Cardiac septum (tissue), 1 donor: Measurements from ENCODE around the gene SVOPL. TPM values are rescaled to one million over a fixed set of nuclear protein-coding genes. Genes with fewer than 3 reads are reported as not detected.

Experiments
- DNase-seq: peaks from one replicate; pipeline ENCODE4 v3.0.0-alpha.2; 2020; ENCODE audit warnings: low spot score
- intact Hi-C: fragments of 100-400 bp; cut with DNase I; formaldehyde crosslinking; loops from one replicate; pipeline ENCODE4 v1.14.0; 2022
- total RNA-seq: library from RNA; stranded (reverse); fragmentation: NEBNext Ultra II Directional; extraction: Animal tissue kit (Norgen Biotek cat#: 25700); gene quantifications from one replicate; pipeline ENCODE4 v1.2.1, GENCODE V29; 2021
- donor health status: DM: no; HTN: no; CAD: no.

SVOPL gene
- total RNA-seq, 1 donor from 2014 or later: not detected

DNA sequence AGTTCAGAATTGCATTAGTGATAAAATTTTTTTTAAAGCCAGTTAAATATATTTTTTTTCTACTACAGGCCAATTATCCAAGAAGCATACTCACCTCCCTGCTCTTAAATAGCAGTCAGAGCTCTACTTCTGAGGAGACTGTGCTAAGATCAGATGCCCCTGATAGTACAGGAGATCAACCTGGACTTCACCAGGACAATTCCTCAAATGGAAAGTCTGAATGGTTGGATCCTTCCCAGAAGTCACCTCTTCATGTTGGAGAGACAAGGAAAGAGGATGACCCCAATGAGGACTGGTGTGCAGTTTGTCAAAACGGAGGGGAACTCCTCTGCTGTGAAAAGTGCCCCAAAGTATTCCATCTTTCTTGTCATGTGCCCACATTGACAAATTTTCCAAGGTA is 122.0 kb downstream of the SVOPL start:
- intact Hi-C loops: no loop called here
- DNase-seq: no peak

GRCh38 chr7:138575897-138576428 is 125.2 kb downstream of the SVOPL start:
- DNase-seq: no peak
- intact Hi-C loops: no loop called here

GRCh38 chr7:138573741-138574140 is 127.4 kb downstream of the SVOPL start:
- intact Hi-C loops: no loop called here
- DNase-seq: no peak

GRCh38 chr7:138570715-138571114 is 130.4 kb downstream of the SVOPL start:
- intact Hi-C loops: no loop called here
- DNase-seq: no peak

- intact Hi-C loops: no loop called here
- no peak for DNase-seq
Measured at GRCh38 chr7:138569418-138569817, 131.7 kb downstream of the SVOPL start.

DNA sequence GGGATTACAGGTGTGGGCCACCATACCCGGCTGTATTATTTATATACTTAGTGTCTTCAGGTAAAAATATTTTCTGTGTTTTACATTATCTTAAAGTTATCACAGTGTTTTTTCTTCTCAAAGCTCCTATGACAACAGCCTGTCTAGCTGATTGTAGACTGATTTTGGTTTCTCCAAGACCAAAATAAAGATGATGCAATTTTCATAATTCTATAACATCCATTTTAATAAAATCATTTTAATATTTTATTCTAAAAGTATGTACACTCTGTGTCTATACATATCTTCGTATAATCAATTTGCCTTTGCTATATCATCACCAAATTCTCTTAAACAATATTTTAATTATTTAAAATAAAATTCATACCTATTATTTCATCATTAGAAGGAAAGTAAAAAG is 132.5 kb downstream of the SVOPL start:
- intact Hi-C loops: no loop called here
- DNase-seq: no peak

DNA sequence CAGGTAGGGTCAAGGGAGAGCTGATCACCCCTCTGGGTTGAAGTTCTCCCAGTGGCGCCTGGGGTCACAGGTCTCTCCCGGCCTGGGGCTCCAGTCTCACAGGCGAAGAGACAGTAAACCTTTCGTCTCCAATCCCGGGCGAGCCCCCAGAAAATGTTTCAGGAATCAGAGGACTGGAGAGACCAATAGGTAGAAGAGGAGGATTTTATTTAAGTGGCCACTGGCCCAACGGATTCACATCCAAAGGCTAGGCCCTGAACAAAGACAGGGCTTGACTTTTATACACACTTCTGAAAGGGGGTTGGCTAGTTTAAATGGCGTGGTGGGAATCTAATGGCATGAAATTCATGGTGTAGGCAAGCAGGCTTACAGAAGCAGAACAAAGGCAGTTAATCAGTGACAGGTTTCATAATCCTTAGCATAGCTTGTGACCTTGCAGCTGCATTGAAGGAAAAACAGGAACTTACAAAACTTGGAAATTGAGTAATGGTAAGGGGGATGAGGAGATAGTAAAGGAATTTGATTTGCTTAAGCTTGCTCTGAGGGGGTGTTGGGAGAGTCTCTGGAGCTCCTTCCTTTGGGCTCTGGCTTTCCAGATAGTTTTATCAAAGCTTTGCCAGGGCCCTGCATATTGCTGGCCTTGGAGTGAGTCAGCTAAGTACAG is 135.6 kb downstream of the SVOPL start:
- DNase-seq: no peak
- intact Hi-C loops: no loop called here

GRCh38 chr7:138565071-138565450 is 136.1 kb downstream of the SVOPL start:
- no peak for DNase-seq
- intact Hi-C loops: no loop called here

- no peak for DNase-seq
- intact Hi-C loops: no loop called here
Measured at GRCh38 chr7:138564365-138564764, 136.8 kb downstream of the SVOPL start.

- DNase-seq: no peak
- intact Hi-C loops: no loop called here
Measured at GRCh38 chr7:138563808-138564207, 137.4 kb downstream of the SVOPL start.

DNA sequence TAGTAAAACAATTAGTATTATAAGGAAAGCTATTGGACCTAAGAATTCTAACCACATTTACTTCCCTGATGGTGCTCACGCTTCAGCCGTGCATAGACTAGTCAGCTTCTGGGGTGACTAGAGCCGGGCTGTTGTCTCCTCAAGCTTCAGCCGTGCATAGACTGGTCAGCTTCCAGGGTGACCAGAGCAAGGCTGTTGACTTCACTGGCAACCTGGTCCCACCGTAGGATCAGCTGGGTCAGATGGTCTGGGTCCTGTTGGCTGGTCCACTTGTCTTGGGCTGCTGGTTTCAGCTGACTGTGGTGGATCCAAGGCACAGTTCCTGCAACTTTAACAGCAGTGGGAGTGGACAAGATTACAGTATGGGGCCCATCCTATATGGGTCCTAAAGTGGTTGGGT is 141.7 kb downstream of the SVOPL start:
- intact Hi-C loops: no loop called here
- no peak for DNase-seq

- no peak for DNase-seq
- intact Hi-C loops: no loop called here
Measured at GRCh38 chr7:138556771-138557484, 144.2 kb downstream of the SVOPL start.

- intact Hi-C loops: no loop called here
- DNase-seq: no peak
Measured at GRCh38 chr7:138555684-138556083, 145.5 kb downstream of the SVOPL start.

DNA sequence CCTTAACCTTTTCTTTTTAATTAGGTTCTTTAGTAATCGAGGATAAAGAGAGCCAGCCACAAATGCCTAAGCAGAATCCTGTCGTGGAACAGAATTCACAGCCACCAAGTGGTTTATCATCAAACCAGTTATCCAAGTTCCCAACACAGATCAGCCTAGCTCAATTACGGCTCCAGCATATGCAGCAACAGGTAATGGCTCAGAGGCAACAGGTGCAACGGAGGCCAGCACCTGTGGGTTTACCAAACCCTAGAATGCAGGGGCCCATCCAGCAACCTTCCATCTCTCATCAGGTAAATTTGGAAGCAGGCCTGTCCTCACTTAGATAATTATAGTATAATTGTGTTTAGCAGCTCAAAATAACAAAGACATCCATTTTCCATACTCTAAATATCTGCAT is 146.5 kb downstream of the SVOPL start:
- intact Hi-C loops: no loop called here
- DNase-seq: no peak

- DNase-seq: no peak
- intact Hi-C loops: no loop called here
Measured at GRCh38 chr7:138553805-138554204, 147.4 kb downstream of the SVOPL start.

- no peak for DNase-seq
- intact Hi-C loops: no loop called here
Measured at GRCh38 chr7:138551102-138551501, 150.1 kb downstream of the SVOPL start.

- intact Hi-C loops: no loop called here
- DNase-seq: no peak
Measured at GRCh38 chr7:138550337-138550736, 150.8 kb downstream of the SVOPL start.

DNA sequence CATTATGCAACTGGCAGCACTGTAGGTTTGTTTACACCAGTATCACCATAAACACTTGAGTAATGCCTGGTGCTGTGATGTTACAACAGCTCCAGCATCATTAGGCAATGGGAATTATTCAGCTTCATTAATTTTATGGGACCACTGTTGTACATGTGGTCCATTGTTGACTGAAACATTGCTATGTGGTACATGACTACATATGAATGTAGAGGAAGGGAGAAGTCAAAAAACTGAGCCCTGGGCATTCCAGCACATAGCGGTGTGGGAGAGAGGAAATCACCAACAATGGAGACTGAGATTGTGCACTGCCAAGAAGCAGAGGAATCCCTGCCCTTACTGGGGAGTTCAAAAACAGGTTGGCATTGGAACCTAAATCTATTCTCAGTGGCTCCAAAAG is 152.1 kb downstream of the SVOPL start:
- DNase-seq: no peak
- intact Hi-C loops: no loop called here

DNA sequence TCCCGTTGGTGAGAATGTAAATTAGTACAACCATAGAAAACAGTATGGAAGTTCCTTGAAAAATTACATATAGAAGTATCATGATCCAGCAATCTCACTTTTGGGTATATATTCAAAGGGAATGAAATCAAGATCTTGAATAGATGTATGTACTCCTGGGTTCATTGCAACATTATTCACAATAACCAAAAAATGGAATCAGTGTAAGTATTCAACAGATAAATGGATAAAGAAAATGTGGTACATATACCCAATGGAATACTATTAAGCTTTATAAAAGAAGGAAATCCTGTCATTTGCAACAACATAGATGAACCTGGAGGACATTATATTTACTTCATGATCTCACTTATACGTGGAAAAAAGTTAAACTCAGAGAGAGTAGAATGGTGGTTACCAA is 154.3 kb downstream of the SVOPL start:
- intact Hi-C loops: no loop called here
- no peak for DNase-seq

- DNase-seq: no peak
- intact Hi-C loops: no loop called here
Measured at GRCh38 chr7:138546064-138546619, 155.0 kb downstream of the SVOPL start.

- intact Hi-C loops: no loop called here
- DNase-seq: no peak
Measured at GRCh38 chr7:138545123-138545522, 156.0 kb downstream of the SVOPL start.
